Astrocyte (in vitro differentiated cells and primary cell): Measurements from ENCODE around the gene SOWAHB. TPM values are rescaled to one million over a fixed set of nuclear protein-coding genes. Genes with fewer than 3 reads are reported as not detected.
"Not testable (repeated sequence)": the region's sequence is repeated elsewhere in the genome, so short reads cannot be mapped to it uniquely, and the experiment has no call there.

Experiments used
- DNase-seq: peaks from one replicate; pipeline ENCODE4 v3.0.0-alpha.2; 2010; ENCODE audit warnings: low read depth
- FAIRE-seq: peaks from 2 replicates; lab custom pipeline; 2011; peaks lifted over from hg19 to GRCh38; lab: Jason Lieb, UNC
- H2AFZ ChIP-seq: 2 replicates; pipeline ENCODE4 v1.6.0; 2012; ENCODE audit warnings: low read depth, low read length, inconsistent platforms
- H3K27ac ChIP-seq: 2 replicates; pipeline ENCODE4 v1.5.1; 2011; ENCODE audit warnings: low read depth, low read length, inconsistent platforms
- H3K27me3 ChIP-seq: 2 replicates; pipeline ENCODE4 v1.6.0; 2011; ENCODE audit warnings: low read length, inconsistent platforms; ENCODE audit not compliant: insufficient read depth
- H3K36me3 ChIP-seq: 2 replicates; pipeline ENCODE4 v1.5.1; 2011; ENCODE audit warnings: low read length, inconsistent platforms; ENCODE audit not compliant: insufficient read depth
- H3K4me1 ChIP-seq: 2 replicates; pipeline ENCODE4 v1.5.1; 2011; ENCODE audit warnings: low read length, inconsistent platforms; ENCODE audit not compliant: insufficient read depth
- H3K4me2 ChIP-seq: 2 replicates; pipeline ENCODE4 v1.6.0; 2012; ENCODE audit warnings: low read length, inconsistent platforms
- H3K4me3 ChIP-seq: 2 replicates; pipeline ENCODE4 v1.5.1; 2011; ENCODE audit warnings: low read depth, mild to moderate bottlenecking, low read length, inconsistent platforms; ENCODE audit not compliant: insufficient read depth
- H3K79me2 ChIP-seq: 2 replicates; pipeline ENCODE4 v1.6.0; 2012; ENCODE audit warnings: mild to moderate bottlenecking, low read length, inconsistent platforms; ENCODE audit not compliant: insufficient read depth
- H3K9ac ChIP-seq: 2 replicates; pipeline ENCODE4 v1.6.0; 2012; ENCODE audit warnings: mild to moderate bottlenecking, low read length, inconsistent platforms
- H3K9me3 ChIP-seq: 2 replicates; pipeline ENCODE4 v1.5.1; 2012; ENCODE audit warnings: low read depth, mild to moderate bottlenecking, low read length, inconsistent platforms; ENCODE audit not compliant: insufficient read depth
- H4K20me1 ChIP-seq: 2 replicates; pipeline ENCODE4 v1.6.0; 2012; ENCODE audit warnings: low read length, inconsistent platforms; ENCODE audit not compliant: insufficient read depth
- H3K27ac Mint-ChIP-seq: one replicate; pipeline ENCODE4 v1.8.0; 2021; ENCODE audit warnings: mild to moderate bottlenecking, mixed read lengths; ENCODE audit not compliant: unreplicated experiment
- H3K27me3 Mint-ChIP-seq: one replicate; pipeline ENCODE4 v1.8.0; 2021; ENCODE audit warnings: low read depth, mixed read lengths; ENCODE audit not compliant: unreplicated experiment
- H3K36me3 Mint-ChIP-seq: one replicate; pipeline ENCODE4 v1.8.0; 2021; ENCODE audit warnings: low read depth, mixed read lengths; ENCODE audit not compliant: unreplicated experiment
- H3K4me1 Mint-ChIP-seq: one replicate; pipeline ENCODE4 v1.8.0; 2021; ENCODE audit warnings: low read depth, mixed read lengths; ENCODE audit not compliant: unreplicated experiment
- H3K4me3 Mint-ChIP-seq: one replicate; pipeline ENCODE4 v1.8.0; 2021; ENCODE audit warnings: mild to moderate bottlenecking, moderate library complexity, mixed read lengths; ENCODE audit not compliant: unreplicated experiment
- H3K9me3 Mint-ChIP-seq: one replicate; pipeline ENCODE4 v1.8.0; 2021; ENCODE audit warnings: mild to moderate bottlenecking, mixed read lengths; ENCODE audit not compliant: unreplicated experiment
- CTCF ChIP-seq: IDR thresholded peaks from 2 replicates; pipeline ENCODE4 v1.5.1; 2011; ENCODE audit warnings: low read depth, mild to moderate bottlenecking, inconsistent platforms, low read length, moderate library complexity; ENCODE audit not compliant: insufficient read depth
- EZH2 ChIP-seq: IDR thresholded peaks from 2 replicates; pipeline ENCODE4 v1.6.1; 2012; ENCODE audit warnings: mild to moderate bottlenecking, low read length, inconsistent platforms; ENCODE audit not compliant: insufficient read depth
- total RNA-seq: library from RNA; stranded (reverse); gene quantifications from 2 replicates; pipeline ENCODE4 v1.2.1, GENCODE V29; 2021

Gene SOWAHB
- total RNA-seq, 1 donor from 2014 or later, result 6.8 TPM

DNA sequence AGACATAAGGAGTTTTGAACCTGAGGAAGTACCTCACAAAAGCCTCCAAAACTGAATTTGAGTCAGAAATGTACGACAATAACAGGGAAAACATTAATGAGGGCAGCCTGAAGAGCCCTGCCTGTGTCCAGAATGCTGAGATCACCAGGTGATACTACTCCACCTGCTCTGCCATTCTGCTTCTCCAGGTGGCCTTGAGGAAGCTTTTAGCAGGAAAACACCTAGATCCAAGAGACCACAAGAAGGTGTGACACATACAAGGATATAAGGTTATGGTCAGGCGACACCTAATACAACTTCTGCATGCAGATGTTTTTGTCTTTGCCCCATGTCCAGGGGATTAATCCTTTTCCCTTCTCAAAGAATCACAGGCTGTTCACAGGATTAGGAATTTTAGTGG is 15.3 kb downstream of the SOWAHB start:
- peaks cover 3% of the 10 kb centered on the region for H3K36me3 Mint-ChIP-seq
- H3K4me3 Mint-ChIP-seq, result no peak overlapping the region
- Histone ChIP-seq H3K79me2 (no peaks in the 10 kb centered on the region), H4K20me1 (no peaks in the 10 kb centered on the region), H3K36me3 (no peaks in the 10 kb centered on the region), H3K4me3 (no peak overlapping the region), H3K9me3 (no peaks in the 10 kb centered on the region), H3K4me1 (peaks cover 9% of the 10 kb centered on the region), H3K4me2 (peak overlapping the region; percentile 42), H2AFZ (no peak overlapping the region), H3K27me3 (no peaks in the 10 kb centered on the region), H3K9ac (no peak overlapping the region), H3K27ac (peak overlapping the region; percentile 51)
- FAIRE-seq (no peak), DNase-seq (no peak)
- H3K4me1 Mint-ChIP-seq, result peaks cover 9% of the 10 kb centered on the region
- peaks cover 3% of the 10 kb centered on the region for H3K9me3 Mint-ChIP-seq
- no peaks in the 10 kb centered on the region for H3K27me3 Mint-ChIP-seq
- H3K27ac Mint-ChIP-seq, result no peak overlapping the region
- no peak for TF ChIP-seq EZH2
- no peak for TF ChIP-seq CTCF

- no peak for FAIRE-seq
- no peaks in the 10 kb centered on the region for H3K9me3 Mint-ChIP-seq
- Histone ChIP-seq H3K27me3 (no peaks in the 10 kb centered on the region), H3K36me3 (no peaks in the 10 kb centered on the region), H3K79me2 (no peaks in the 10 kb centered on the region), H2AFZ (no peak overlapping the region), H3K4me1 (peaks cover 9% of the 10 kb centered on the region), H3K4me2 (no peak overlapping the region), H3K9me3 (no peaks in the 10 kb centered on the region), H4K20me1 (no peaks in the 10 kb centered on the region), H3K4me3 (no peak overlapping the region), H3K27ac (no peak overlapping the region), H3K9ac (no peak overlapping the region)
- TF ChIP-seq EZH2 (no peak), CTCF (no peak)
- DNase-seq, result no peak
- no peaks in the 10 kb centered on the region for H3K27me3 Mint-ChIP-seq
- no peak overlapping the region for H3K4me3 Mint-ChIP-seq
- H3K36me3 Mint-ChIP-seq, result peaks cover 3% of the 10 kb centered on the region
- no peak overlapping the region for H3K27ac Mint-ChIP-seq
- H3K4me1 Mint-ChIP-seq, result peaks cover 9% of the 10 kb centered on the region
These were observed 16.6 kb downstream of the SOWAHB start for GRCh38 chr4:76881375-76881774.

GRCh38 chr4:76879731-76880364 is 18.1 kb downstream of the SOWAHB start:
- Histone ChIP-seq H3K4me3 (no peak overlapping the region), H3K4me1 (peaks cover 9% of the 10 kb centered on the region), H3K27ac (no peak overlapping the region), H3K79me2 (no peaks in the 10 kb centered on the region), H2AFZ (no peak overlapping the region), H3K36me3 (no peaks in the 10 kb centered on the region), H3K27me3 (no peaks in the 10 kb centered on the region), H3K4me2 (no peak overlapping the region), H4K20me1 (no peaks in the 10 kb centered on the region), H3K9ac (no peak overlapping the region), H3K9me3 (no peaks in the 10 kb centered on the region)
- FAIRE-seq (no peak), DNase-seq (peak; percentile 41)
- no peaks in the 10 kb centered on the region for H3K9me3 Mint-ChIP-seq
- H3K36me3 Mint-ChIP-seq, result no peaks in the 10 kb centered on the region
- peaks cover 9% of the 10 kb centered on the region for H3K4me1 Mint-ChIP-seq
- no peak overlapping the region for H3K27ac Mint-ChIP-seq
- TF ChIP-seq CTCF (no peak), EZH2 (no peak)
- no peaks in the 10 kb centered on the region for H3K27me3 Mint-ChIP-seq
- no peak overlapping the region for H3K4me3 Mint-ChIP-seq

DNA sequence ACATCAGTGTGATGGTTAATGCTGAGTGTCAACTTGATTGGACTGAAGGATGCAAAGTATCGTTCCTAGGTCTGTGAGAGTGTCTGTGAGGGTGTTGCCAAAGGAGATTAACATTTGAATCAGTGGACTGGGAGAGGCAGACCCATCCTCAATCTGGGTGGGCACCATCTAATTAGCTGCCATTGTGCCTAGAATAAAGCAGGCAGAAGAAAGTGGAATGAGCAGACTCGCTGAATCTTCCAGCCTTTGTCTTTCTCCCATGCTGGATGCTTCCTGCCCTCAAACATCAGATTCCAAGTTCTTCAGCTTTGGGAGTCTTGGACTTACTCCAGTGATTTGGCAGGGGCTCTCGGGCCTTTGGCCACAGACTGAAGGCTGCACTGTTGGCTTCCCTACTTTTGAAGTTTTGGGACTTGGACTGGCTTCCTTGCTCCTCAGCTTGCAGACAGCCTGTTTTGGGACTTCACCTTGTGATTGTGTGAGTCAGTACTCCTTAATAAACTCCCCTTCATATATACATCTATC is 19.2 kb downstream of the SOWAHB start:
- FAIRE-seq, DNase-seq, H3K4me2 ChIP-seq, H3K4me1 ChIP-seq, H3K27me3 ChIP-seq, H3K4me1 Mint-ChIP-seq, H4K20me1 ChIP-seq, H3K27ac Mint-ChIP-seq, H3K4me3 ChIP-seq, H3K27ac ChIP-seq, H3K9me3 Mint-ChIP-seq, H3K27me3 Mint-ChIP-seq, H2AFZ ChIP-seq, H3K79me2 ChIP-seq, H3K9ac ChIP-seq, H3K4me3 Mint-ChIP-seq, H3K36me3 Mint-ChIP-seq, H3K9me3 ChIP-seq, H3K36me3 ChIP-seq: not testable (repeated sequence)
